ENCODE results near the gene RAD17.
A peak's percentile ranks its signal among the peaks of the same experiment; 100 is the strongest.
"Not testable (repeated sequence)": the region's sequence is repeated elsewhere in the genome, so short reads cannot be mapped to it uniquely, and the experiment has no call there.

The RAD17 gene

DNA sequence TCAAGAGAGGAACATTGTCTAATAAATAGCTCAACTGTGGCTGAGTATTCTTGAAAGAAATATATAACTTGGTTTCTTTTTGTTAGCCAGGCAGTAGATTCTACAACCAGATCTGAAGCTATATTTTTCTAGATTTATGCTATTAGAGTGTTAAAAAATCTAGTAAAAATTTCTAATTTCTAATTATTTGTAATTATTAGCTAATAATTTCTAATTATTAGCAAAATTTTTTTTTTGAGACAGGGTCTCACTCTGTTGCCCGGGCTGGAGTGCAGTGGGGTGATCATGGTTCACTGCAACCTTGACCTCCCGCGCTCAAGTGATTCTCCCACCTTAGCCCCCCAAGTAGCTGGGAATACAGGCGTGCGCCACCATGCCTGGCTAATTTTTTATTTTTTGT lies 2.8 kb downstream of the RAD17 start:
- no peak for DNase-seq

DNA sequence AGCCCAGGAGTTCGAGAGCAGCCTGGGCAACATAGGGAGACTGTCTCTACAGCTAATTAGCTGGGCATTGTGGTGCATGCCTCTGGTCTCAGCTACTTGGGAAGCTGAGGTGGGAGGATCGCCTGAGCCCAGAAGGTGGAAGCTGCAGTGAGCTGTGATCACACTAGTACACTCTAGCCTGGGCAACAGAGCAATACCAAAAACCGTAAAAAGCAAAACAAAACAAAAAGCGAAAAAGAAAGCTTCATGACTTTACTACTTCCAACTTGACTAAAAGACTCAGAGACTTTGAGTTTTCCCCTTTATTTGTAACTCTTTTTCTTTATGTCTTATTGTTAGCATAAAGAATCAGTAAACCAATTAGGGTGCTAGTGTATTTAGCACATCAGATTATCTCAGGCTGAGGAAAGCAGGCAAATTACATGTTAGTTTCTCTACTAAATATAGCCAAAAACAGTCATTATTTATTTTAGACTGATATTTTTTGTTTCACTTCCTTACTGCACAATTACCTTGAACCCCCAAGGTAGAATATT lies 5.4 kb downstream of the RAD17 start:
- no peak for DNase-seq

- no peak for DNase-seq
Measured at GRCh38 chr5:69378376-69378775, 8.8 kb downstream of the RAD17 start.

DNA sequence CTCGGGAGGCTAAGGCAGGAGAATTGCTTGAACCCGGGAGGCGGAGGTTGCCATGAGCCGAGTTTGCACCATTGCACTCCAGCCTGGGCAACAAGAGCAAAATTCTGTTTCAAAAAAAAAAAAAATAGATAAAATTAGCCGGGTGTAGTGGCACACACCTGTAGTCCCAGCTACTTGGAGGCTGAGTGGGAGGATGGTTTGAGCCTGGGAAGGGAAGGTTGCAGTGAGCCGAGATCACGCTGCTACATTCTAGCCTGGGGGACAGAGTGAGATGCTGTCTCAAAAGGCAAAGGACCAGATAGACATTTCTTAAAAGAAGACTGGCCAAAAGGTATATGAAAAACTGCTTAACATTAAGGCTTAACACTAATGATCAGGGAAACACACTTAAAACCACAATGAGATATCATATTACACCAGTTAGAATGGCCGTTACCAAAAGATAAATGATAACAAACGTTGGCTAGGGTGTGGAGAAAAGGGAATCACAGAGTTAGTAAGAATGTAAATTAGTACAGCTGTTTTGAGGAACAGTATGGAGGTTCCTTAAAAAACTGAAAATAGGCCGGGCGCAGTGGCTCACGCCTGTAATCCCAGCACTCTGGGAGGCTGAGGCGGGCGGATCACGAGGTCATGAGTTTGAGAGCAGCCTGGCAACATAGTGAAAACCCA lies 35.2 kb downstream of the RAD17 start:
- DNase-seq: no peak

DNA sequence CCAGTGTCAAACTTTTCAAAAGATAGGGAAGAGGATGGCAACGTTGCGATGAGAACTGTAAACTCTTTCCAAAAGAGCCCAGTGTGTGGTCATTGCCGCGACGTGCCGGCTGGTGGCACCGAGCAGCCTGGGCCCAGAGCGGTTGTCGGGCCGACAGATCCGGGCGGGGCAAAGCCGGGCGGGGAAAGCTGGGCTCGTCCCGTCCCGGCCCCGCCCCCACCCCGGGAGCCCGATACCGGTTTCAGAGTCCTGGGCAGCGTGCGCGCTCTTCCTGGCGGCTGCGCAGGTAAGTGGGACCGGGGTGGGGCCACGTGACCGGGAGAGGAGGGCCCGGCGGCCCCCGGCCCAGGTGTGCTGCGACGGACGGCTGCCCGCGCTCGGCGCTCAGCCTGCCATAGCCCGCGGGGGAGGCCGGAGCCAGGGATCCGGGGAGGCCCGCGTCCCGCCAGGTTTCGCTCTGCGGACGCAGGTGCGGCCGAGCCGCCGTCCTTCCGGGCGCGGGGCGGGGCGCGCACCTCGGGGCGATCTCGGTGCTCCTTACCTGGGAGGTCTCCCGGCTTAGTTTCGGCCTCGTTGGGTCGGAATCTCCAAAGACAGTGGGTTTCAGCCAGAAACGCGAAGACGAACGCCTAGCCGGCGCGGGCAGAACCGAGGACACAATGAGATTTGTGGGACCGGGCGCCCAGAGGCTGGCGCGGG lies 45.4 kb downstream of the RAD17 start, which contains the start of gene MARVELD2:
Gene MARVELD2, plus strand, starts transcription at position 232 of the 699 bp plus-strand sequence. CDS start 4,270 bp downstream, outside the sequence.
- DNase-seq: peak in 31 of 58 donors; percentile 0 to 43 (median 7)

DNA sequence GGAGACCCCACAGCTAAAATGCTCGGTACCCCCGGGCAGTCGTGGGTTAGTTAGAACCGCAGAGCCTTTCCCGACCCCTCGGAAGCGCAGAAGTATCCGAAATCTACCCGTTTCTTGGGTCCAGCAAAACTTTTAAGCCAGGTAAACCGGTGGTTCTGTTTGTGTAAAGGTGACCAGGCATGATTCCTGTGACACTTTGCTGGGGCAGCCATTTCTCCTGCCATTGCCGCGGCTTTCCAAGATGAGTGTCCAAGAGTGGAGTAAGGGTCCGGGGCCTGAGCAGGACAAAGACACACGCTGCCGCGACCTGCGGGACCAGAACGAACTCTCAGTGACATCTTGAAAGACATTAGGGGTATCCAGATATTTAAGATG lies 46.0 kb downstream of the RAD17 start:
- no peak for DNase-seq

GRCh38 chr5:69416180-69416579 lies 46.6 kb downstream of the RAD17 start:
- DNase-seq: no peak

- no peak for DNase-seq
Measured at GRCh38 chr5:69416699-69417098, 47.1 kb downstream of the RAD17 start.

GRCh38 chr5:69418554-69418953 lies 48.9 kb downstream of the RAD17 start:
- DNase-seq: no peak

GRCh38 chr5:69431424-69432303 lies 62.0 kb downstream of the RAD17 start:
- no peak for DNase-seq

- DNase-seq: no peak
Measured at GRCh38 chr5:69432412-69433206, 63.0 kb downstream of the RAD17 start.

GRCh38 chr5:69435276-69435884 lies 65.8 kb downstream of the RAD17 start:
- not testable (repeated sequence) for DNase-seq

DNA sequence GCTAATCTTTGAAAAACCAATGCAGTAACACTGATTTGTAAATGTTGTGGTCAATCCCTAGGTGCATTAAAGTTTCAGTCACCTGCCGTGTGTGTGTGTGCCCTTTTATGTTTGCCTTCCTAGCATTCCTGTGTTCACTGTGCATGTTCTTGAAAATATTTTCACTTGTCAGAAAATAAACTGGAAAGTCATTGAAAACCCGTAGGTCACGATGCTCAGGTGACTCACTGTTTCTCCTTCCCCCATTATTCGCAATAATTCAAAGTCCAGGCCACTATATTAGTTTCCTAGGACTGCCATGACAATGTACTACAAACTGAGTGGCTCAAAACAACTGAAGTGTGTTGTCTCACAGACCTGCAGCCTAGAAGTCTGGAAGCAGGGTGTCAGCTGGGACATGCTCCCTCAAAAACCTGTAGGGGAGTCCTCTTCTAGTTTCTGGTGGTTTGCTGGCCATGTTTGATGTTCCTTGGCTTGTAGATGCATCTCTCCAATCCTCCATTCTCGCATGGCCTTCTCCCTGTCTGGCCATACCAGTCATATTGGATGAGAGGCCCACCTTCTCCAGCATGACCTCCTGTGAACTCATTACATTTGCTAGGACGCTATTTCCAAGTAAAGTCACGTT lies 74.6 kb downstream of the RAD17 start:
- no peak for DNase-seq

- DNase-seq: no peak
Measured at GRCh38 chr5:69449511-69449910, 79.9 kb downstream of the RAD17 start.

DNA sequence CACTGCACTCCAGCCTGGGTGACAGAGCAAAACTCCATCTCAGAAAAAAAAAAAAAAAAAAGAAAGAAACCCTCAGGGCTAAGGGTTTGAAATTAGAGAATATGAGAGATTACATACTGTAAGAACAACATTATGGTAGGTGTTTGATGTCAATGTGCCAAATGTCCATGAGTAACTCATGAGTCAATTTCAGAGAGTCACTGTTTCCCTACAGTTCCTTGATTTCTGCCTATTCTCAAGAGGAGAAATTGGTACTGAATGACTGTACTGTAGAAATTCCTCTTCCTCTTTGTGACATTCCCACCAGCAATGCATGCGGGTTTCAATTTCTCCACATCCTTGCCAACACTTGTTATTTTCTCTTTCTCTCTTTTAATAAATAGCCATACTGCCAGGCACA lies 80.5 kb downstream of the RAD17 start:
- no peak for DNase-seq

- DNase-seq: not testable (repeated sequence)
Measured at GRCh38 chr5:69450527-69450926, 80.9 kb downstream of the RAD17 start.

- no peak for DNase-seq
Measured at GRCh38 chr5:69451941-69452647, 82.5 kb downstream of the RAD17 start.

DNA sequence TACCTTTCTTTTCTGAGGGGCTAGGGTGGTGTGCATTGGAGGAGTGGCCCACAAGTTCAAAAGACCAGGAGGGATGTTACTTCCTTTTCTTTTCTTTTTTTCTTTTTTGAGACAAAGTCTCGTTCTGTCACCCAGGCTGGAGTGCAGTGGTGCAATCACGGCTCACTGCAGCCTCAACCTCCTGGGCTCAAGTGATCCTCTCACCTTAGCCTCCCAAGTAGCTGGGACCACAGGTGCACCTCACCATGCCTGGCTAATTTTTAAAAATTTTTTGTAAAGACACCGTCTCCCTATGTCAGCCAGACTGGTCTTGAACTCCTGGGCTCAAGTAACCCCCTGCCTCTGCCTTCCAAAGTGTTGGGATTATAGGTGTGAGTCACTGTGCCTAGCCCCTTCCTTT lies 83.9 kb downstream of the RAD17 start:
- not testable (repeated sequence) for DNase-seq

Data from anterior cingulate cortex (tissue), 58 donors.